HG03521 (cell line): Measurements from ENCODE around the gene KIF16B.
"Not testable (repeated sequence)": the region's sequence is repeated elsewhere in the genome, so short reads cannot be mapped to it uniquely, and the experiment has no call there.

Source experiments
- ATAC-seq: cut with Tn5 transposase; IDR thresholded peaks from one replicate; pipeline ENCODE4 v1.9.1; 2021; ENCODE audit warnings: mild to moderate bottlenecking, moderate library complexity; ENCODE audit not compliant: unreplicated experiment

KIF16B gene

GRCh38 chr20:16527438-16527837 lies 45.8 kb downstream of the KIF16B start:
- ATAC-seq: no peak

GRCh38 chr20:16526433-16527380 lies 46.5 kb downstream of the KIF16B start:
- no peak for ATAC-seq

- not testable (repeated sequence) for ATAC-seq
Observed at GRCh38 chr20:16522651-16523050, 50.6 kb downstream of the KIF16B start.

GRCh38 chr20:16520154-16520553 lies 53.1 kb downstream of the KIF16B start:
- no peak for ATAC-seq

GRCh38 chr20:16519673-16520072 lies 53.6 kb downstream of the KIF16B start:
- not testable (repeated sequence) for ATAC-seq

GRCh38 chr20:16518784-16519084 lies 54.5 kb downstream of the KIF16B start:
- no peak for ATAC-seq

GRCh38 chr20:16517946-16518783 lies 55.1 kb downstream of the KIF16B start:
- no peak for ATAC-seq

- no peak for ATAC-seq
Observed at GRCh38 chr20:16516794-16517193, 56.5 kb downstream of the KIF16B start.

GRCh38 chr20:16515046-16515445 lies 58.2 kb downstream of the KIF16B start:
- ATAC-seq: no peak

GRCh38 chr20:16514140-16514539 lies 59.1 kb downstream of the KIF16B start:
- ATAC-seq: no peak

GRCh38 chr20:16505894-16506293 lies 67.4 kb downstream of the KIF16B start:
- ATAC-seq: no peak

GRCh38 chr20:16501301-16501700 lies 71.9 kb downstream of the KIF16B start:
- ATAC-seq: no peak

GRCh38 chr20:16500197-16500596 lies 73.1 kb downstream of the KIF16B start:
- no peak for ATAC-seq

- no peak for ATAC-seq
Observed at GRCh38 chr20:16498526-16499253, 74.6 kb downstream of the KIF16B start.

GRCh38 chr20:16497896-16498295 lies 75.4 kb downstream of the KIF16B start:
- no peak for ATAC-seq

GRCh38 chr20:16493486-16493885 lies 79.8 kb downstream of the KIF16B start:
- ATAC-seq: no peak

- no peak for ATAC-seq
Observed at GRCh38 chr20:16491294-16491905, 81.8 kb downstream of the KIF16B start.

GRCh38 chr20:16490696-16491095 lies 82.6 kb downstream of the KIF16B start:
- ATAC-seq: no peak

- ATAC-seq: no peak
Observed at GRCh38 chr20:16488616-16489015, 84.6 kb downstream of the KIF16B start.

- no peak for ATAC-seq
Observed at GRCh38 chr20:16488086-16488485, 85.2 kb downstream of the KIF16B start.

- no peak for ATAC-seq
Observed at GRCh38 chr20:16486532-16486931, 86.7 kb downstream of the KIF16B start.
